Measurements from ENCODE around the gene ASNSD1.
"Not testable (repeated sequence)": the region's sequence is repeated elsewhere in the genome, so short reads cannot be mapped to it uniquely, and the experiment has no call there.

ASNSD1 gene

DNA sequence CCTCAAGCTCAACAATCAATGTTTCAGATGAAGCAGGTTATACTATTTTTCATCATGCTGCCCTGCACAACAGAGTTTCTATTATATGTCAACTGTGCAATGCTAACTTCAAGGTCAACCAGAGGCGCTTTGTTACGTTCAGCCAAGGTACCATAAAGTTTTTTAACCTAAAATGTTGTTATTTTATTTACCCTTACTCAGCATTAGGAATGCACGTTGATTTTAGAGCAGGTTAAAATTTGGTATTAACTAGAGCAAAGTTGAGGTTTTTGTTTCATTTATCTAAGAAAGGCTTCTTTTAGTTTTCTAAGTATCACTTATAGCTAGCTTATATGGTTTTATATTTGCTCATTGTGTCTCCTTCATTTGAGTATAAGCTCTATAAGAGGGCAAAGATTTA lies 35.0 kb downstream of the ASNSD1 start:
- no peak for DNase-seq

DNA sequence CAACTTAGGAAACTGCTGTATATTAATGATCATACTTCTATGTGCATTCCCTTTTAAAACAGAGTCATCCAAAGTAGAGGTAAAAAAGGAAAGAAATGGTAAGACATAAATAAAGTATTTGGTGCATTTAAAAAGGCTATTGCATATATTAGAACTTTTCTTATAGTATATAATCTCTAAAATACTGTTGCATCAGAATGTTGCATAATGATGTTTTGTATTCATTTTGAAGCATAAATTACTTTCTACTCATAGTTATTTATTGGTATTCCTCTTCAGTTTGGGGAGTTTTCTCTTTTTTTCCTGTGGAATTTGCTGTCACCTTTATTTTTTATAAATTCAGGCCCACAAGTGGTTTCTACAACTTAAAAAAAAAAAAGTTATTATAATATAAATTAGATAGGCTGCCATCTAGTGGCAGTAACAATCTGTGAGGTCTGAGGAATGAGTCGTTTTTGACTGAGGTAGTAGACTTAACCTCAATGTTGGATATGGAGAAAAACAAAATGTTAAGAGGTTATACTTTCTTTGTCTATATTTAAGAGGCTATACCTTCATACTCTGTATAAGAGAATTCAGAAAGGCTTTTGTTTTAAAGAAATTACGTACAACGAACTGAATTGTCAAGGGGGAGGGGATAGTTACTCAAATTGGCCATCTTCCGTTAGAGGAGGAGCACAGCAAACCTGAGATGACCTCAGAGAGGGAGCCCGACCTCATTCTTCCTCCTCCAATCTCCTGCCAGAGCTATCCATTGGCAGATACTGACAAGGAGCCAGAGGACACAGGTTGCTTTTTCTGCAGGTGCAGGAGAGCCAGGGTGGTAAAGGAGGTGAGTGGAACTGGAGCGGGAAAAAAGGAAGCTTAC lies 37.0 kb downstream of the ASNSD1 start:
- peak; percentile 21 to 60 for DNase-seq

DNA sequence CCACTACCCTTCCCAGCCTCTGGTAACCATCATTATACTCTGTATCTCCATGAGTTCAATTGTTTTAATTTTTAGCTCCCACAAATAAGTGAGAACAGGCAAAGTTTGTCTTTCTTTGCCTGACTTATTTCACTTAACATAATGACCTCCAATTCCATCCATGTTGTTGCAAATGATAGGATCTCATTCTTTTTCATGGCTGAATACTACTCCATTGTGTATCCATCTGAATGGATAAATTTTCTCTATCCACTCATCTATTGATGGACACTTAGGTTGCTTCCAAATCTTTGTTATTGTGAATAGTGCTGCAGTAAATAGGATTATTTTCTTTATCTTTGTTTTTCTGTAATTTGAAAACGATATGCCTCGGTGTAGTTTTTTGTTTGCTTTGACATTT lies 39.4 kb downstream of the ASNSD1 start:
- no peak for DNase-seq

- no peak for DNase-seq
Observed at GRCh38 chr2:189702071-189702470, 40.8 kb downstream of the ASNSD1 start.

- DNase-seq, result no peak
Observed at GRCh38 chr2:189709501-189710221, 48.4 kb downstream of the ASNSD1 start.

DNA sequence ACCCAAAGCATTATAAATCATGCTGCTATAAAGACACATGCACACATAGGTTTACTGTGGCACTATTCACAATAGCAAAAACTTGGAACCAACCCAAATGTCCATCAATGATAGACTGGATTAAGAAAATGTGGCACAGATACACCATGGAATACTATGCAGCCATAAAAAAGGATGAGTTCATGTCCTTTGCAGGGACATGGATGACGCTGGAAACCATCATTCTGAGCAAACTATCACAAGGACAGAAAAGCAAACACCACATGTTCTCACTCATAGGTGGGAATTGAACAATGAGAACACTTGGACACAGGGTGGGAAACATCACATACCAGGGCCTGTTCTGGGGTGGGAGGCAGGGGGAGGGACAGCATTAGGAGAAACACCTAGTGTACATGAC lies 56.3 kb downstream of the ASNSD1 start:
- DNase-seq, result not testable (repeated sequence)

GRCh38 chr2:189719571-189719970 lies 58.3 kb downstream of the ASNSD1 start:
- DNase-seq, result no peak
